Measurements from ENCODE around the gene PLAC1.

The PLAC1 gene

DNA sequence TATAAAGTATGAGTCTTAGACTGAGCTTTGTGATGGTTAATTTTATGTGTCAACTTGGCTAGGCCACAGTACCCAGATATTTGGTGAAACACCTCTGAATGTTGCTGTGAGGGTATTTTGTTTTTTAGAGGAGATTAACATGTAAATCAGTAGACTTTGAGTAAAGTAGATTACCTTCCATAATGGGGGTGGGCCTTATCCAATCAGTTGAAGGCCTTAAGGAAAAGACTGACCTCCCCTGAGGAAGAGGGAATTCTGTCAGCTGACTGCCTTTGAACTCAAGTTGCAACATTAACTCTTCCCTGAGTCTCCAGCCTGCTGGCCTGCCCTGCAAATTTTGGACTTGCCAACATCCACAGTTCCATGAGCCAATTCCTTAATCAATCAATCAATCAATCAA, 66.0 kb downstream of the PLAC1 start:
- FAIRE-seq: no peak

DNA sequence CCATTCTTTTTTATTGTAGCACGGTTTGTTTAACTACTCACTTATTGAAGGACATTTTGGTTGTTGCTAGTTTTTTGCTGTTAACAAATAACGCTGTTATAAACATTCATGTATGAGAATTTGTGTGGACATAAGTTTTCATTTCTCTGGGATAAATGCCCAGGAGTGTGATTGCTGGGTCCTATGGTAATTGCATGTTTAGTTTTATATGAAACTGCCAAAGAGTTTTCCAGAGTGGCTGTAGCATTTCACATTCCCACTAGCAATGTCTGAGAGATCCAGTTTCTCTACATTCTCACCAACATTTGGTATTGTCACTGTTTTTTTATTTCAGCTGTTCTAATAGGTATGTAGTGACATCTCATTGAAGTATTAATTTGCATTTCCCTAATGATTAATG, 66.8 kb downstream of the PLAC1 start:
- FAIRE-seq (no peak), DNase-seq (ENCODE audit: insufficient read length, low spot score) (no peak)

More for the DNA sequence above, 66.0 kb downstream of the PLAC1 start:
- no peak for DNase-seq (ENCODE audit: insufficient read length, low spot score)

DNA sequence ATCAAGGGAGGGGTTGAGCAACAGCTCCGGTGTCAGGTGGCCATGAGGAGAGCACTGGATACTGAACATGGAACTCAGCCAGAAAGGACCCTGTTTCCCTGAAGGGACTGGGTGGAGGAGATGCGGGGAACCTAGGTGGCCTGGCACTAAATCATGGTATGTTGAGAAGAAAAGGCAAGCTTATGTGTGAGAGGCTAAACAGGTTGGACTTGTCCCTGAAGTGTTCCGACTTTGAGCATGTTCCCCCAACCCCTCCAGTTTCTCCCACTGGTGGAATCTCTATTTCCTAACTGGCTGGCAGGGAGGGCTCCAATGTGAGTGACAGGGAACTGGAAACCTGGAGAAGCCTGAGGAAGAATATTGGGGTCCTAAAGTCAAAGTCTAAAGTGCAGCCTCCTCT, 69.5 kb downstream of the PLAC1 start:
- no peak for FAIRE-seq

DNA sequence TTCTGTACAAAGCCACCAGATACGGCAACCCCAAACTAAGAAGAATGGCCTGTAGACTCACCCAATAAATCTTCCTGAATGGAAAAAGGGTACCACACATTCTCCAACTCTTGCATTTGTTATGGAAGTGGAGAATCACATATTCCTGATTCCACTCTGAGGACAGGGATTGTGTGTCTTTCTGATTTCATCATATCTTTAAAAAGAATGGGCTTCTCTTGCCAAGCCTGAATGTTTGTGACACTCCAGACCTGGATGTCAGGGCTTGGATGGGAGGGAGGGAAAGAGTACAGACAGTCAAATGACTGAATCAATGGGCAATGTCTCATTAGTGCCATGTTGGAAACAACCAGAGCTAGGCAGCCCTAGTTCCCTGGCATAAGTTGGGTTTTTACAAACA, 77.4 kb downstream of the PLAC1 start:
- FAIRE-seq (no peak), DNase-seq (ENCODE audit: insufficient read length, low spot score) (no peak)

More for the DNA sequence above, 69.5 kb downstream of the PLAC1 start:
- no peak for DNase-seq (ENCODE audit: insufficient read length, low spot score)

DNA sequence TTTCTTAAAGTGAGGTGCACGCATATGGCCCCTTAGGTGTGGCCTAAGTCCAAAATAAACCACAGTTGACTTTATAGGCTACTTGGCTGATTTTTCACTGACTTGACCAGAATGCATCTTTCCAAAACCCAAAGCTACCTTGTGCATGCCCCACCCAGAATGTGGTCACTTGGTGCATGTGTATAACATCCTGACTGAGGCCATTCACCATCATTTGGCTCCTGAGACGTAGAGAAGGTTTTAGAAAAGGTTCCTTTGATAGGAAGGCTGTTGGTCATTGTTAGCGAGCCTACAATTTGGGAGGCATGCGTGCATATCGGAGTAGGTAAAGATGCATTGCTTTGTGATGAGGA, 84.6 kb downstream of the PLAC1 start:
- FAIRE-seq: no peak
- DNase-seq (ENCODE audit: insufficient read length, low spot score): no peak

DNA sequence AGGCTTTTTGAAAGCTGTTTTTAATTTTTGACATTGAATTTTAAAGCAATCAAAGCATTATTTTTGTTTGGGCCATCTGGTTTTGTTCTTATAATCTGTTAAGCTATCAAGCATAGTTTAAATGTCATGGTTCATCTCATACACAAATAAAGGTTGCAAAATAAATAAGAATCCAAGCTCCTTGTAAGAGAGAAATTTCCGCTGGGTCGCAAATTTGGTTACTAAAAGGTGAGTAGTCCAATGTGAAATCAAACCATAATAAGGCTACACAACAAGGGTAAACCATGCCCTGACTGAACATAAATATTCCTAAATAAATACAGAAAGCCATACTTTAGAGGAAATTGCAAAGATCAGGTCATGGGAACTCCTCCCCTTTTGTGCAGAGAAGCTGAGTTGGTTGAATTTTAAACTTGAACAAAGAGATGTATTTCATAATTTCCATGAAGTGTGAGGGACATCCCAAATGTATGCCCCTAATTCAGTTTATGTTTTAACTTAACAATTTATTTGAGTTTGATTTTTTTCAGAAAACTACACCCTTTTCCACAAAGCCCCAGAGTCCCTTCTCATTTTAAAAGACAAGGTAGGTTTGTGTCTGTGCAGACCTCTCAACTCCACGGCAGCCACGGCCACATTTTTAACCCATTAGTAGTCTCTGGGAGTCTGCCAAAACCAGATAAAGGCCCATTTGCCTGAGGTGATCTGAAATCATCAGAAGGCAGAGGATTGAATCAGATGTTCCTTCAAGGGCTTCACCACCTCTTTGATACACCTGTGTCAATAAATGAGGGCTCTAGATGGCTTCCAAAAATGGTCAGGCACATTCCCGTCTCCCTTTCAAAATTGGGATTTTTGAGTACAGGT, 85.2 kb downstream of the PLAC1 start:
- no peak for FAIRE-seq

DNA sequence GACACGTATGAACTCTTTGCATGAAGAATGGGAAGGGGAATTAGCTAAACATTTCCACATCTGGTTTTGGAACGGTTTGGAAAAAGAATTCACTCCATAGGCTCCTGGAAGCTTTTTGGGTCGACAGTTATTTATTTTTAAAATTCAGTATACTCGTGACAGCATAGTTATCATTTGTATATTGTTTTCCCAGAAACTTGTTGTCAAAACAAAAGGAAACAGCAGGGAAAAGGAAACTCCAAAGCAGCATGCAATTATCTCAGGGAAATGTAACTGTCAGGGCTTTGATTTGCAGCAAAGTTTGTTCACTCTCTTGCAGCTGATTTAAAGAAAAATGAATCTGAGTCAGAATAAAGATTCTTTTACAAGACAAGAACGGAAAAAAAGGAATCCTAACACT, 86.5 kb downstream of the PLAC1 start:
- no peak for FAIRE-seq
- no peak for DNase-seq (ENCODE audit: insufficient read length, low spot score)

More for the DNA sequence above, 85.2 kb downstream of the PLAC1 start:
- DNase-seq (ENCODE audit: insufficient read length, low spot score): no peak

DNA sequence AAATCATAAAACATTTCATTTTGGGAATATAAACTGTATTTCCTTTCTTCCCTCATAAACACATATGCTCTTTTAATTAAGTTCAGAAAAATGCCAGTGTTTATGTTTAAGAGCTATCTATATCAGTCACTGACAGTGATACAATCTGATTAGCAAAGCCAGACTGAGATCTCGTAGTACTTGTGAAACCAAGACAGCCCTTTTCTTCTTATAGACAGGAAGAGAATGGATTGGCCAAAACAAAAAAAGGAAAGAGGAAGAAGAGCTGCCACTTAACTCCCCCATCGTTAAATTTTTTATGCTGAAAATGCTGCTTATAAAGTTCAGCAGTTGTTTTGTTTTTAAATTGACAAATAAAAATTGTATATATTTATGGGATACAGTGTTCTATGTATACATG, 87.4 kb downstream of the PLAC1 start:
- no peak for FAIRE-seq
- DNase-seq (ENCODE audit: insufficient read length, low spot score): no peak

DNA sequence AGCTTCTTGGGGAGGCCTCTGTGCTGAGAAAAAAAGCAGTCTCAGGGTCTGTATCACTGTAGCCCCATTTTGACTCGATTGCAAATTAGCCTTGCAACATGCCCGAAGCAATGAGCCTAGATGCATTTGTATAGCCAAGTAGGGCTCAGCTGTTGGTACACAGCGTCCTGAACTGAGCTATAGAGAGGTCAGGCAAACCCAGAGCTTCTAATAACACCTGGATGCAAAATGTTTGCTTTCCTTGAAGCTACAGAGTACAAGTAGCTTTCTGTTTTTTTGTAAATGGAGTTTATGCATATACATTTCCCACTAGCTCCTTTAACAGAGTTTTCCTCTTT, 87.8 kb downstream of the PLAC1 start:
- DNase-seq (ENCODE audit: insufficient read length, low spot score) (no peak), FAIRE-seq (no peak)

DNA sequence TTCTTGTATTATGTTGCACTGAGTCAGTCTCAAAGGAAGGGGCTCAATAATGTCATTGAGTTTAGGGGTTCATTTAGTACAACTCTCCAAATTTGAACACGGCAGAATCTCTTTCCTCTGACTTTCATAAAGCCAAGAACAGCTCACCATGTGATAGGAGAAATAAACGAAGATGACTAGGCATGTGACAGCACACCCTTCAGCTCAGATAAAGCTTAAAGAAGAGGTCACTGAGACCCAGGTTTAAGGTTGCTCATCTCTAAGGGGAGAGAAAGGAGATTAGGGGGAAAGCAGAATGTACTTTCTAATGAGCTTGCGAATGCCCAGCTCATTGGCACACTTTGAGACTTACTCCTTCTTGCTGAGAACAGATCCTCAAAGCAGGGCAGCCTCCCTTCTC, 89.0 kb downstream of the PLAC1 start:
- no peak for DNase-seq (ENCODE audit: insufficient read length, low spot score)
- FAIRE-seq: no peak

DNA sequence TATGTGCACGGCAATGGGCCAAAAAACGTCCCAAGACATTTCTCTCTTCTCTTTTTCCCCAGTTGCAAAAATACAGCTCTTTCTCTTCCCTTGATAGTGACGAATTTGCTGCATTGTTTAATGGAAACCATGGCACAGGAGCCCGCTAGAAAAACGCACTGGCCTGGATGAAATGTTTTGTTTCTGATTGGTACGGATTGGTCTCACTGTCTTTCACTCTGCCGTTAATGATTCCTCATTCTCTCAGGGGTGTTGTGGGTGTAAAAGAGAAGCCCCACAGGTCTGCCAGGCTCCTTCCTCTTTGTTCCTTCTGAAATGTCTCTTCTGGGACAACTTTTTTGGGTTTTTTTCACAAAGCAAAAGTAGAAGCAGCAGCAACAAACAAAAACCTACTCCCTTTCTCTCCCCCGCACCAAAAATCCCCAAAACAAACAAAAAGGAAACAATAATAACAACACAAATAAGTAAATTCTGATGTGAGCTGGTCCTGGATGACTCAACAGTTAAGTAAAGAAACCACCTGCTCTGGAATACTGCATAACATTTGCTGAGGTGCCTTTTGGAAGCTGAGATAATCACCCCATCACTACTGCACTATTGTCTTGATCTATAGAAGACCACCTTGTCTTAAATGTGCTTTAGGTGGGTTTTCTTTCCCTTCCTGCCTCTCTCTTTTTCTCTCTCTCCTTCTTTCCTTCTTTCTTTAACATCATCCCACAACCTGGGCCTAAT, 89.8 kb downstream of the PLAC1 start:
- DNase-seq (ENCODE audit: insufficient read length, low spot score): no peak
- no peak for FAIRE-seq

DNA sequence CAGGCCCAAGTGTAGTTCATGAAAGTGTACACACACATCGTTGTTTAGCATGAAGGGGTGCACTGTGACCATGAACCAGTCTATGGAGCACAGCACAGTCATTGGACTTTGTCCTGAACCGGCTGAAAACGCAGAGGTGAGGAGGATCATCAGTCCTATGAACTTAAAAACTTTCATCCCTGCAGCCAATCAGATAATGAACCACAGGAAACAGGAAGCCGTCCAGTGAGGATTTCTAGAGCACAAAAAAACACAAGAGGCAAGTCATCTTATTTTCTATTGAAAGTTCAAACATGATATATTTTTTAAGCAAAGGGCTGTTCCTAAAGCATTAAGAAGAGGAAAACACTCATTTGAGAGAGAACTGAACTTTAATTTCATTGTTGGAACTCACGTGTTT, 91.8 kb downstream of the PLAC1 start:
- DNase-seq (ENCODE audit: insufficient read length, low spot score): no peak
- FAIRE-seq: no peak

DNA sequence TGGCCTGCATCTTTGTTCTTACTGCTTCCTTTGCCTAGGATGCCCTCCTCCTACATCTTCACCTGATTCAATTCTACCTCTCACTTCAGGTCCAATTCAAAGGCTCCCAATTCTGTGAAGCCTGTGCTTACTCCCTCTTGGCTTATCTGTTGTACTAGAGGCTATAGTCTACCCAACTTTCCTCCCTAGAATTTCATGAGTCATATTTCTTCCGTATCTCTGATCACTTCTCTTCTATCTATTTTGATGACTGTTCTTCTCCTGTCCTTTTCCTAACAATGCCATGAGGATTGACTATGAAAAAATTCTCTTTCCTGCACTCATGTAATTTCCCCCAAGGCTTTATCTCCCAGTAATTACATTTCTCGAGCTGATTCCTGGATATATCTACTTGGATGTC, 96.3 kb downstream of the PLAC1 start:
- no peak for DNase-seq (ENCODE audit: insufficient read length, low spot score)
- no peak for FAIRE-seq

DNA sequence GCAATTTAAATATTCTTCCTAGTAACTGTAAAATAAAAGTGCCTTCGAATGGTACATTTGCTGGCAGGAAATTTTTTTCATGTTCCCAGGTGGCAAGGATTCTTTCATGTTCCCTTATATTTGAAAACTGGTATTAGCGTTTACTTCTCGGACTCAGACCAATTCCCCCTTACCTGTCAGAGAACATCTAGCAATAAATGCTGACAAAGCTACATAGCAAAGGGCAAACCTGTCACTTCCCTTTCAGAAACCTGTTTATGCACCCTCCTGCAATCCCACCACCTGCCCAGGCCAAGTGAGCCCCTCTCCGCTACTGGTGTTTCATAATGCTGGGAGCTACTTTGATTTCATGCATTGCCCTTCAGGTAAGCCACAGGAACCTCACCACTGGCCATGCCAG, 100.1 kb downstream of the PLAC1 start:
- DNase-seq (ENCODE audit: insufficient read length, low spot score): no peak
- FAIRE-seq: no peak

DNA sequence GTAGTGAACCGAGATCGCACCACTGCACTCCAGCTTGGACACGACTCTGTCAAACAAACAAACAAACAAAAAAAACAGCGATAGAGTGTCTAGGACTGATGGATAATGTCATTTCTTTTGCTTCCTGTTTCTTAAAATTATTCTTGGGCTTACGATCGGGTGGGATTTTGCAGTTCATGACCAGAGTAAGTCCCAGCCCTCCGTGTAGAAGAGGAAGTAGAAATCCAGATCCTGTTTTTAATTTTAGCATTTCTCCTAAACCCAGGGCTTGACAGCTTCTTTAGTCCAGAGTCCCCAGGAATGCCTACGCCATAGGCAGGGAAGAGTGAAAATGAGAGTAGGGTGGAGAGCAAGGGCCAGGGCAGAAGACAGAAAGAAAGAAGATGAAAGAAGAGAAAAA, 104.0 kb downstream of the PLAC1 start:
- FAIRE-seq: no peak
- no peak for DNase-seq (ENCODE audit: insufficient read length, low spot score)

DNA sequence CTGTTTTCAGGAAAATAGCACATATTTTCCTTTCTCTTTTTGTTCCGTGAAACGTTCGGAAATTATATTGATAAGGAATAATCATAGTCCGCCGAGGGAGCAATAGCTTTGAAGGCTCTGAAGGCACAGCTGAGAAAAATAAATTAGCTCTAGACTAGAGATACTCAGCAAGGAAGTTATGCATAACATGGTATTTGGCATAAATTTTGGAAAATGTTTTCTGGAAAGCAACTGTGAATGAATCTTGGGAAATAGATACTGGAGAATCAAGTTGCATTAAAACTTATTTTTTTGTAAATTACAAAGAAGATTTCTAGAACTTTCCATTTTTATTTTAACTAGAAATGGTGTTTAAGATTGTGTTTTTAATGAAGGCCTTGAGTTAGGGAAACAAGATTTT, 105.9 kb downstream of the PLAC1 start:
- FAIRE-seq: no peak
- DNase-seq (ENCODE audit: insufficient read length, low spot score): no peak

DNA sequence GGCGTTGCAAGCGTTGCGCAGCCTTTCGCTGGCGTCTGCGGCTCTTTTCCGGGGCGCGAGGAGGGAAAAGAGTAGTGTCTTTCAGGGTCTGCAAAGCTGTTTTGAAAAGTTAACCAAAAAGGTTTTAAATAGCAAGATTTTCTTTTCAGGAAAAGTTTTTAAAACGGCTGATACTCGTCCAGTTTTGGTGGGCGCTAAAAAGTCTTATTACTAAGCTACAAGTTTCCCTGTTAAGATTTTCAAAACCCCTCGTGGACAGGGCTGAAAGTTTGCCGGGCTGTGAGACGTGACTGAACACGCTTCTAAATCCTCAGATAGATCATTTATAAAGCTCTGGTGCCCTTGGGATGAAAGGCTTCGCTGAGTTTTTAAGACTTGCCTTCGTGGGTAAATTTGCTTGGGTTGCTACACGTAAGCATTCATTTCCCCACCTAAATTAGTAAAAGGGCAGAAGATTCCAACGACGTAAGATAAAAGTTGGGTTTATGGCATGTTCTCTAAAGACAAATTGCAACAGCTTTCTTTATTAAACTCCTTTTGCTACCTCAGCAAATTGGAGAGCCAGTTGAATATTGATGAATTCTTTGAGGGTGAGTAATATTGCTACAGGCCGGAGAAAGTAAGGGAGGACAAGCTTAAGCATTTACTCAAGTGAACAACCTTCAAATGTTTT, 106.8 kb downstream of the PLAC1 start:
- no peak for FAIRE-seq
- no peak for DNase-seq (ENCODE audit: insufficient read length, low spot score)

DNA sequence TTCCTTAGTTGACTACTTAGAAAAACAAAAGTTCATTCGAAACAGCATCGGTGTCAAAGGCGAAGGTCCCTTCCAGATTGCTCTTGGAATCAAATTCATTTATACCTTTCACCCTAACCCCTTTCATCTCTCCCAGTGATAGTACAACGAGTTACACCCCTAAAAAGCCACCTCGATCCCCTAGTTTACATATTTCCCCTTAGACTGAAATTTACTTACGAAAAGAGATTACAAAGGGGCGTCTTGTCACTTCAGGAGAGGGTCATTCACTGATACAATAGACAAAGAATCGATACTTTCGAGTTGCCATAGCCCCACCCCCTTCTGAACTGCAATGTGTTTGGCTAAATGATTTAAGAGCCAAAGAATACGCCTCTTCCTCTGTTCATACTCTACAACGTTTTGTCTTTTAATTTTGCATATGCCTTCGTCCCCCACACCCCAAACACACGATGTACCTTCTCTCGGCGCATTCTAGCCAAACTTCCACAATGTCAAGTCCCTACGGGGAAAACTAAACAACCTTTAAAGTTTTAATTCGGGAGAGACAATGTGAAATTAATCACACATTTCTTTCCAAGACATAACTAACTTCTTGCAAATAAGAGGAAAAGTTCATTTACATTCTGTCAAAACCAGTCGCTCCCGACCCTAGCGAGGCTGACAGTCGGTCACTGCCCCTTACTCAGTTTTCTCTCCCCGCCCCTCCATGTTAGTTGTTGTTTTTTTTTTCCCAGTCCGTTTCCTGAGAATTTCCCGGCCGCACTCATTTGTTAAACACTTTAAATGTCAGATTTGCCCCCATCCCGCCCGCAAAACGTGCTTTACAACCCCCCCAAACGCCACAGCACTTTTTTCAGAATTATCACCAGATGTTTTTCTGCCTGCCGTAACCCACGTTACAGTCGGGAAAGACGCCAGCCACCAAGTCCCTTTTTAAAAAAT, 109.7 kb downstream of the PLAC1 start:
- no peak for FAIRE-seq
- no peak for DNase-seq (ENCODE audit: insufficient read length, low spot score)

DNA sequence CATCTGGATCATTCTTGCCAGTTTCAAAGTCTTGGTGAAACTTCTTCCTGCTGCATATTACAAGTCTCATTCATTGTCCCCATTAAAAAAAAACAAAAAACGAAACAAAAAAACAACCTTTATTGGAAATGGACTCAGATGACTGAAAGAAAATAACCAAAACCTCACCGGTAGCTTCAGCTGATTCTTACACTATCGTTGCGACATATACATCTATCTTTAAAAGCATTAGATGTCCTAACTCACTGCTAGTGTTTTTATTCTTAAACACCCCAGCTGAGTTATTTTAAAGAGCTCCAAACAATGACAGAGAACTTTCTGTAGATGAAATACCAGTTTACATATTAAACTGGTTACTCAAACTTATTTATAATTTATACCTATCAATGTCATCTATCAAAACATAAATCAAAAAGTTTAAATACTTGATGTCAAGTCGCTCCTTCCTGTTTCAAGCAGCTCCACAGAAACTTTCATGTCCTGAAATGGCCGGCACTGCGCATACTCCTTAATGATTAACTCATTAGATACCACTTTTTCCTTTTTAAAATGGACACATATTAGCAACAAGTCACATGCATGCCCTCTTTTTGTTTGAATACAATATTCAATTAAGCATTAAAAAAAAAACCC, 111.1 kb downstream of the PLAC1 start:
- DNase-seq (ENCODE audit: insufficient read length, low spot score) (no peak), FAIRE-seq (no peak)

DNA sequence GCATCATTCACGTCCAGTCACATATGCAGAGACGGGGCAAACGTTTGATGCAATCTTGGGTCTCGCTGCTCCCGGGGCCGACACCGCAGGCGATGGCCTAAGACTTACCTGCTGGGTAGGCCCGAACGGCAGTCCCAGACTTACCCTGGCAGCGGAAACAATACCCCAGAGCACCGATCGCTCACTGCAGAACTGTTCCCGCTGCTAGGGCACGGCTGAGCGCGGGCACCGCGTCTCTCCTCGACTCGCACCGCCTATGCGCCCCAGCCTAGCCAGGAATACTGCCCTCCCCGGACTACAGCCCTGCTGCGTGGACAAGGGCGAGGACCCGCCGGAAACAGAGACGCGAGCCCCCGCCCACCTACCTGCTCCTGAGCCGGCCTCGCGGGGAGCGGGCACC, 112.1 kb downstream of the PLAC1 start:
- FAIRE-seq (no peak), DNase-seq (ENCODE audit: insufficient read length, low spot score) (no peak)
